ENCODE results near the gene TTC16. TPM values are rescaled to one million over a fixed set of nuclear protein-coding genes. Genes with fewer than 3 reads are reported as not detected.

The TTC16 gene
- total and polyA plus RNA-seq, 2 of the 8 experiments (the other 6 are each of a cell fraction or from before 2014, with no cell fraction given), result 0.03 TPM; not detected in 1

- Histone ChIP-seq H3K36me3 (ENCODE audit: control insufficient read depth in 2 of 4, insufficient read depth in 4 of 4, low read length in 3 of 4) (no peaks in the 10 kb centered on the region), H4K5ac (ENCODE audit: insufficient read length, low read depth, low read length) (no peak overlapping the region), H2AFZ (ENCODE audit: low read length) (no peak overlapping the region), H4K20me1 (replicated peaks in 1 of 2; ENCODE audit: control insufficient read depth in 1 of 2, insufficient read depth in 2 of 2, low read length in 2 of 2) (peaks cover 0 to 3% of the 10 kb centered on the region in 2 experiments), H3K4ac (replicated peaks; ENCODE audit: insufficient read length, low read depth, low read length) (no peak overlapping the region), H3K79me2 (ENCODE audit: control insufficient read depth in 1 of 2, insufficient read depth in 2 of 2, low read length in 2 of 2) (no peaks in the 10 kb centered on the region), H3K18ac (ENCODE audit: extremely low read depth, low read length) (no peak overlapping the region; the same call in 1 of the 2 replicates), H3K56ac (replicated peaks; ENCODE audit: insufficient read length, low read depth, low read length) (no peak overlapping the region), H2BK5ac (ENCODE audit: low read depth, low read length) (no peak overlapping the region), H2AK5ac (ENCODE audit: low read depth, low read length) (no peak overlapping the region), H3K23ac (ENCODE audit: insufficient read length) (no peak overlapping the region), H3K9ac (replicated peaks in 1 of 4; ENCODE audit: extremely low read depth in 1 of 4, low read depth in 3 of 4, low read length in 3 of 4) (no peak overlapping the region), H3K14ac (ENCODE audit: insufficient read length) (no peak overlapping the region), H3K27me3 (replicated peaks in 1 of 4; ENCODE audit: control insufficient read depth in 3 of 4, extremely low read depth in 1 of 4, insufficient read depth in 3 of 4, low read length in 3 of 4) (0 out of 7 replicates have a peak, but pooled peaks cover 0 to 2% (median 0%) of the 10 kb centered on the region in 4 experiments), H3K79me1 (ENCODE audit: low read depth, low read length) (no peaks in the 10 kb centered on the region; the same call in 1 of the 2 replicates), H2BK120ac (replicated peaks; ENCODE audit: low read depth, low read length) (no peak overlapping the region), H3K9me3 (ENCODE audit: insufficient read depth in 2 of 2, low read depth in 1 of 2, low read length in 1 of 2) (no peaks in the 10 kb centered on the region), H3K23me2 (ENCODE audit: low read depth, low read length) (peaks cover 10% of the 10 kb centered on the region; the same call in 1 of the 2 replicates), H2BK20ac (ENCODE audit: low read length) (no peak overlapping the region), H4K8ac (ENCODE audit: extremely low read depth, insufficient read depth, low read length) (no peak overlapping the region), H3K4me2 (ENCODE audit: insufficient read depth in 1 of 2, low read depth in 2 of 2, low read length in 2 of 2) (peak overlapping the region; percentile 59 to 99), H4K91ac (replicated peaks; ENCODE audit: insufficient read length, low read length) (no peak overlapping the region), H3K4me3 (ENCODE audit: extremely low read depth in 1 of 4, insufficient read depth in 2 of 4, low read depth in 3 of 4, low read length in 4 of 4) (peak overlapping the region in 2 of 4 experiments; percentile 75; a peak in 4 of 8 replicates), H2BK15ac (ENCODE audit: low read length) (no peak overlapping the region), H2BK12ac (ENCODE audit: low read depth, low read length) (0 out of 2 replicates have a peak overlapping the region, but pooled peaks have one; percentile 75), H3K4me1 (replicated peaks in 1 of 4; ENCODE audit: control insufficient read depth in 3 of 4, insufficient read depth in 4 of 4, low read length in 3 of 4) (peaks cover 0 to 28% (median 22%) of the 10 kb centered on the region in 4 experiments; a peak in 6 of 7 replicates), H3K27ac (ENCODE audit: low read depth, low read length) (no peak overlapping the region)
- no peak for DNase-seq (ENCODE audit: low read depth in 1 of 2, low spot score in 2 of 2)
- CTCF ChIA-PET (ENCODE audit: partially characterized antibody), result interaction anchor here (1.0 to 3.3 kb wide), 7 partner anchors 17 to 153 kb away, joined by 3 to 24 read pairs (median 3); partner anchors contain the start of gene TOR2A
- WGBS, 2 experiments (ENCODE audit: extremely low coverage in 1 of 2, insufficient coverage in 1 of 2, insufficient read length in 1 of 2, insufficient replicate concordance in 2 of 2, low coverage in 1 of 2, low lambda C conversion rate in 2 of 2, missing lambda C conversion rate in 1 of 2), result 84% methylated on average over 9 of the region's 9 CpGs; no CpG with 5 or more reads in 1 of the 2 experiments
- POLR2A ChIA-PET (ENCODE audit: partially characterized antibody), result interaction anchor here (0.9 to 2.7 kb wide), 5 partner anchors 8 to 266 kb away, joined by 3 to 9 read pairs (median 3); partner anchors contain the start of genes LRSAM1 and RPL12
- FAIRE-seq, result no peak
- TF ChIP-seq E2F6 (IDR thresholded peaks at IDR 0.05) (no peak), FOSL1 (IDR thresholded peaks at IDR 0.05; ENCODE audit: insufficient read depth, low read depth, low read length) (no peak), SP4 (IDR thresholded peaks at IDR 0.05; ENCODE audit: low read length) (no peak), NRF1 (IDR thresholded peaks at IDR 0.05; ENCODE audit: low read depth, low read length) (no peak), CBX5 (IDR thresholded peaks at IDR 0.05; ENCODE audit: low read depth, low read length) (no peak), JUND (IDR thresholded peaks at IDR 0.05; ENCODE audit: low read length) (no peak), SIRT6 (IDR thresholded peaks at IDR 0.05; ENCODE audit: low read length) (no peak), SIN3A (conservative IDR thresholded peaks at IDR 0.05 in 1 of 2, IDR thresholded peaks at IDR 0.05 in 1 of 2; ENCODE audit: low read depth in 1 of 2, low read length in 2 of 2) (no peak), ATF2 (IDR thresholded peaks at IDR 0.05; ENCODE audit: low read length) (no peak), ASH2L (IDR thresholded peaks at IDR 0.05; ENCODE audit: low read length) (no peak)
Measured at GRCh38 chr9:127716412-127716811, 533 bp downstream of the TTC16 start.
